GM12891 (cell line): Measurements from ENCODE around the gene SUN5.

Experiments
- DNase-seq: peaks from one replicate; pipeline ENCODE4 v3.0.0; 2011; ENCODE audit warnings: low spot score; ENCODE audit not compliant: insufficient read length
- FAIRE-seq: peaks from 2 replicates; lab custom pipeline; 2011; peaks lifted over from hg19 to GRCh38; lab: Jason Lieb, UNC
- PAX5 ChIP-seq: IDR thresholded peaks from 2 replicates; pipeline ENCODE4 v1.6.1; 2011; ENCODE audit warnings: low read length, moderate library complexity, mild to moderate bottlenecking; ENCODE audit not compliant: insufficient read depth, severe bottlenecking
- POLR2A ChIP-seq: IDR thresholded peaks from 2 replicates; pipeline ENCODE4 v1.6.1; 2011; ENCODE audit warnings: low read depth, low read length, control low read depth
- POLR2AphosphoS5 ChIP-seq: IDR thresholded peaks from 2 replicates; pipeline ENCODE4 v1.6.1; 2011; ENCODE audit warnings: low read depth, low read length, control low read depth
- POU2F2 ChIP-seq: IDR thresholded peaks from 2 replicates; pipeline ENCODE4 v1.6.1; 2011; ENCODE audit warnings: low read depth, mild to moderate bottlenecking, control low read depth, low read length, moderate library complexity
- SPI1 ChIP-seq: IDR thresholded peaks from 2 replicates; pipeline ENCODE4 v1.6.1; 2011; ENCODE audit warnings: low read depth, low read length, control low read depth
- TAF1 ChIP-seq: IDR thresholded peaks from 2 replicates; pipeline ENCODE4 v1.6.1; 2011; ENCODE audit warnings: low read depth, low read length, control low read depth

Gene SUN5

DNA sequence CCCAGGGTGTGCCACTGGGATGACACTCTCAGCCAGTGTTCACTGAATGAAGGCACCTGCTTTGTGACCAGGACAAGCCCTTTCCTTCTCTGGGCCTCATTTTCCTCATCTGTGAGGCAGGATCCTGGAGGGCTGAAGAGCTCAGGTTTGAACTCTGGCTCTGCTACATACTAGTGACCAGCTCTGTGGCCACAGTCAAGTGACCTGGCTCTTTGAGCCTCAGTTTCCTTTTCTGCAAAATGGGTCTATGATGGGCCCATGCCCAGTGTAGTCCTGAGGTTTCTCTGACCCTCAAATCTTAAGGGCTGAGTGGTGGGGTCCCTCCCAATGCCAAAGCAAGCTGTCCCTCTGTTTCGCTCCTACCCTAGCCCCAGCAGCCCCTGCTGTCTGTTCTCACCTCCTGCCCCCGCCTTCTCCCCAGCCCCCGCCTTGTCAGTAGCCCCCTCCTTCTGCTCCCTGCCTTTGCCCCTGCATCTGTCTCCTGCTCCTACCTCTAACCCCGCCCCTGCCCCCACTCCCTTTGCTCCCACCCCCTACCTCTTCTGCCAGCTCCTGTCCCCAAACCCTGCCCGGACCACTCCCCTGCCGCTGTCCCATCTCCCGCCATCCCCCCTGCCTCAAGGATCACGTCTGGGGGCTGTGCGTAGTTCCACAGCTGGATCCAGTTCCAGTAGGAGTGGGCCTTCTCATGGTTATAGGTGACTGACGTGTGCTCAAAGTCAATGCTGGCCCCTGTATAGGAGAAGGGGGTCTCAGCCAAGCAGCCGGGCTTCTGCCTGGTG is 17.0 kb downstream of the SUN5 start:
- TF ChIP-seq POLR2AphosphoS5 (no peak), TAF1 (no peak), PAX5 (no peak), POU2F2 (no peak), POLR2A (no peak), SPI1 (no peak)
- DNase-seq (no peak), FAIRE-seq (no peak)

DNA sequence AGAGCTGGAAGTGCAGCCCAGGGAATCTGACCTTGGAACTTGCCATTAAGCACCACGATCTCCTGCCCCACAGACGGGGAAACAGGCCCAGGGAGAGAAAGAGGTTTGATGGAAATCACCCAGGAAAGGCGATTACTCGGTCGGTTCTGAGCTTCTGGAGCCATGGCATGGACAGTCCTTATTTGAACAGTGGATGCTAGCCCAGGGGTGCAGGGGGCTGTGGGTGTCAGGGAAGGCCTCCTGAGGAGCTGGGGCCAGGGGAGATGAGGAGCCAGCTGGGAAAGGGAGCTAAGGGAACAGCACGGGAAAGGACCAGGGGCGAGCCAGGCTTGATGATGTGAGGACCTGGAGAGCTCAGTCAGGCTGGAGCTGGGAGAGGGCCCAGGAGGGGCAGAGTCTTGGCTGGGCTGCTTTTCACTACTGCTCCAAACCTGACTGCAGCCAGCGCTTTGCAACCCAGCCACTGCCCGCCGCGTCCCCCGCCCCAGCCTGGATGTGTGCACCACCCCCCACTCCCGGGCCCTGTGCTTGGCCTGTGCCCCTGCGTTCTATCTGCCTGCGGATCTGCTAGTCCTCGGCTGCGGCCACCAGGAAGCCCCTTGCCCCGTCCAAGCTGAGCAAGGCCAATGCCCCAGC is 17.8 kb downstream of the SUN5 start:
- FAIRE-seq, result no peak
- TF ChIP-seq POU2F2 (no peak), SPI1 (no peak), POLR2A (no peak), TAF1 (no peak), PAX5 (no peak), POLR2AphosphoS5 (no peak)
- no peak for DNase-seq

DNA sequence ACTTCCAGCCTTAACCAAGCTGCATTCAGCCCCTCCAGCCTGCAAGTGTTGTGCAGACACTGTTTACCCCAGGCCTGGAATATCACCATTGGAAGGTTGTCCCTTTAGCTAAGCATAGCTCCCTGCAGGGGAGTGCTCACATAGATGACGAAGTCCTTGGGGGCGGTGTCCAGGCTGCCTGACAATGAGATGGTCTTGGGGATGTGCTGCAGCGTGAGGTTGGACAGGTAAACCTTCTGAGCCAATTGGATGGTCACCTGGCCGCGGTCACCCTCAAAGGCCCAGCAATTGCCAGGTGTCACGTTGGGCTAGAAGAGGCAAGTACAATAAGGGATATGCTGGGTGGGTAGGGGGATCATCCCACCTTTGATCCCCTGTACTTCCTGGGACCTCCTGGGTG is 18.6 kb downstream of the SUN5 start:
- FAIRE-seq, result no peak
- DNase-seq, result no peak
- TF ChIP-seq POLR2AphosphoS5 (no peak), TAF1 (no peak), SPI1 (no peak), POU2F2 (no peak), PAX5 (no peak), POLR2A (no peak)

DNA sequence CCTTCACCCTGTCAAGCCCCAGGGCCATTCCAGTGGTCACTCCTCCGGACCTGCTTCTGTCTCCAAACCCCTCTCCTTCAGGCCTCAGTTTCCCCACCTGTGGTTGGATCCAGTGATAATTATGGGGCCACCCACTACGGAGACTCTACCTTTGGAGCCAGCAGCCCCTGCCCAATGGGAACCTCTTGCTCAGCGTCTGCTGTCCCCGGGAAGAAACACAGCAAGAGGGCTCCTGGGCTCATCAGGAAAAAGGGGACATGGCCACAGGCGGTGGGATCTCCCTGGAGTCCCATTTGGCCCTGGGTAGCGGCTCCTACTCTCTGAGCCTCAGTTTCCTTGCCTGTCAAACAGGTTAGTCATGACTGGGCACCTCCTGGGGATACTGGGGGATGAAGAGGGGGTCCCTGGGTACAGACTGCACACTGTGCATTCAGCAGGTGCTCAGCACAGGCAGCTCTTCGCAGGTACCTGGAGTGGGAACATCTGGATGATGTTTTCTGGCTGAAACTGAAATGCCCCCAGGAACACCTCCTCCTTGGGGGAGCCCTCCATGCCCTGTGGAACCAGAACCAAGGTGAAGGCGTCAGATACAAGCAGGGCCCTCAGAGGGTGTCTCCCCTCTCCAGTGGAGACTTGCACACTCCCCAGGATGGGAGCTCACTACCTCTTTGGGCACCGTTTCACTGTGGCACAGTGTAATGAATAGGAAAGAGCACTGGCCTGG is 19.4 kb downstream of the SUN5 start:
- TF ChIP-seq PAX5 (no peak), SPI1 (no peak), POLR2A (no peak), POU2F2 (no peak), POLR2AphosphoS5 (no peak), TAF1 (no peak)
- FAIRE-seq (no peak), DNase-seq (no peak)

DNA sequence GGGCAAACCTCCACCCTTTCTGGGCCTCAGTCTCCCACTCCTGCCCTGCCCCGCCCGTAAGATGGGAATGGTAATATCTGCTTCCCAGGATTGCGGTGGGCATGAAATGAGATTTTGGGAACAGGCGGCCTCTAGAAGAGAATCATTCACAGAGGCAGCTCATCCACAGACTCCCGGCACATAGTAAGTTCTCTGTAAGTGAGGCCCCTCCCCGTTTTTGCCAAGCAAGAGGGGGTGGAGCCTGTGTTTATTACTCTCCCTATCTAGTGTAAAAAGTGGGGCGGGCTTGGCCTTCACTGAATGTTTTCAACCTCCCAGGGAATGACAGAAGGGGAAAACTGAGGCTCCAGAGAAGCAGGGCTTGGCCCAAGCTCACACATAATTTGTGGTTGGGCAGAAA is 20.0 kb downstream of the SUN5 start:
- DNase-seq (no peak), FAIRE-seq (no peak)
- TF ChIP-seq SPI1, result no peak
- no peak for TF ChIP-seq POU2F2
- TF ChIP-seq POLR2AphosphoS5, result no peak
- no peak for TF ChIP-seq TAF1
- TF ChIP-seq POLR2A, result no peak
- TF ChIP-seq PAX5, result no peak

DNA sequence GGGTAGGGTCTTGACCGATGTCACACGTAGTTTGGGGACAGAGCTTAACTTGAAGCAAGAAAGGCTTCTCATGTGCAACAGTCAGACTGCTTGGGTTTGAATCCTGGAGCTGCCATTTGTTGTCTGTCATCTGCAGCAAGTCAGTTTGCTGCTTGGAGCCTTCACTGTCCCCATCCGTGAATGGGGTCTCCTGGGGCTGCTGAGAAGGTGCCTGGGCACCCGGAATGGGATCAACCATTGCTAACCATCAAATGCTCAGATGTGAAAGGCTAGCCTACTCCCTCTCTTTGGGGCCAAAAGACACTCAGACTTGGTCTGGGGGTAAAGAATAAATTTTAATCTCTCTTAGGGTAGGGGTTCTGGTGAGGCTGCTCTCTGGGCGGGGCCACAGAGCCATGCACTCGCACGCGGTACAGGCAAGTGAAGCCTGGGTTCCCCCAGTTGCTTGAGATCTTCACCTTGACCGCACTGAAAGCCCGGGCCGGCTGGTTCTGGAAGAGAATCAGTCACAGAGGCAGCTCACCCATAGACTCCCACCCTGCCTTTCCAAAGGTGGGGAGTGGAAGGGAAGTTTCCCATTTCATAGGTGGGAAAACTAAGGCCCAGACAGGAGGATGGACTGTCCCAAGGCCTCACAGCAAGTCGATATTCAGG is 20.6 kb downstream of the SUN5 start:
- FAIRE-seq (no peak), DNase-seq (no peak)
- TF ChIP-seq TAF1 (no peak), POLR2A (no peak), POLR2AphosphoS5 (no peak), PAX5 (no peak), POU2F2 (no peak), SPI1 (no peak)

DNA sequence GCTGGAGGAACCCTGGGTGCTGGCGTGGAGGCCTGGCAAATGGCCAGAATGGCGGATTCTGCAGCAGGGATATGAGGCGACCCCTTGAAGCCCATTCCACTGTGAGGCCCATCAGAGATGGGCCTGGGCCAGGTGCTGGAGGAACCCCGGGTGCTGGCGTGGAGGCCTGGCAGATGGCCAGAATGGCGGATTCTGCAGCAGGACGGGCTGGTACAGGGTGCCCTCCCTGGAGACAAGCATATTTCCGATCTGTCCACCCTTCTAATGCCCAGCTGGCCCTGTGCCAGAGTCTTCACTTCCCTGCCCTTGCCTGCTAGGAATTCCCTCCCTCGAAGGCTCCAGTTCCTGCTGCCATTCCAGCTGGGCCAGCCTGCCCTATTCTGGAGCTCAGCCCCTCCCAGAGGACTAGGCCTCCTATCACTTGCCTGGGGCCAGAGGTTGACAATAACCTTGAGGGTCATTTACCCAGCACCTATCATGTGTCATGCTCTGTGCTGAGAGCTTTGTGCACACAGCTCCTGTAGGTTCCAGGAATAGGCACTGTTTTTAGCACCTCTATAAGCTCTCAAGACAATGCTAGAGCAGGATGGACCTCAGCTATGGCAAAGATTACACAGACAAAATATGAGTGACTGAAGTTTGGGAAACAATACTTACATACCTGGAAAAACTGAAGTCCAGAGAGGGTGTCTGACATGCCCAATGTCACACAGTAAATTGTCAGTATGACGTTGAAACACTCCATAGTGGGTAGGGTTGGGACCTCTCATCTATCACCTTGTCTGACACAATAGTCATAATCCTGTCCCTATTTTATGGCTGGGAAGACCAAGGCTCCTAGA is 21.4 kb downstream of the SUN5 start:
- TF ChIP-seq PAX5, result no peak
- no peak for TF ChIP-seq POU2F2
- DNase-seq (no peak), FAIRE-seq (no peak)

DNA sequence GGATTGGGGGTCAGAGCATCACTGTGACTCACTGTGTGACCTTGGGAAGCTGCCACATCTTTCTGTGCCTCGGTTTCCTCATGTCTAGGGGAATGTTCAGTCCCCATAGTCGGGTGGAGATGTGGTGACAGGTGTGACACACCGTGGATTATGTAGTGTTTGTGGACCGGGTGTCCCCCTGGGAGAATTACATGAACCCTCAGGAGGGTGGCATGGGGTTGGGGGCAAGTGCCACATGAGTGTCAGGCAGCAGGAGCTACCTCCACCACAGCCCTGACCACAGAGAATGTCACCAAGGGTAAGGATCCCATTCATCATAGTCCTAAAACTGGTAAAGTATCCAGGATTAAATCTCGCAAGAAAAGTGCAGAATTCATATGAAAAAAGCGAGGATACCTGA is 23.2 kb downstream of the SUN5 start:
- DNase-seq, result no peak
- TF ChIP-seq PAX5 (no peak), SPI1 (no peak), POU2F2 (no peak), TAF1 (no peak), POLR2A (no peak), POLR2AphosphoS5 (no peak)
- FAIRE-seq, result no peak
